HCT116 (cell line): ENCODE results near the gene CASK. TPM values are rescaled to one million over a fixed set of nuclear protein-coding genes. Genes with fewer than 3 reads are reported as not detected.

Experiments used
- ATAC-seq: fragments of 200-7000 bp; cut with Tn5 transposase; 2 replicates; pipeline ENCODE4 v1.9.1; 2020; ENCODE audit warnings: mild to moderate bottlenecking, moderate library complexity
- BruUV-seq: library from RNA; stranded (reverse); fragments of 400-500 nt; replicated peaks from 2 replicates; lab custom pipeline; 2021; lab: Mats Ljungman, UMichigan
- CTCF ChIA-PET: fragments of 300-600 bp; sonication (Branson Sonifier 250); formaldehyde crosslinking; loops from one replicate; lab custom pipeline; 2021; ENCODE audit warnings: antibody characterized with exemption; lab: Charles Lee
- POLR2A ChIA-PET: fragments of 300-600, 350-600 bp; sonication (Branson Sonifier 250); formaldehyde crosslinking; loops from one replicate; lab custom pipeline; 2021; ENCODE audit warnings: antibody characterized with exemption; lab: Charles Lee
- RAD21 ChIA-PET, 2 experiments: fragments of 300-600 bp; sonication (Branson Sonifier 250); formaldehyde crosslinking; loops; one replicate each; lab custom pipeline; 2023; ENCODE audit warnings: low total read pairs in 2 of 2; ENCODE audit not compliant: uncharacterized antibody in 2 of 2, unreplicated experiment in 2 of 2, low non-redundant PET in 1 of 2; lab: Charles Lee
- DNase-seq: peaks from one replicate; pipeline ENCODE4 v3.0.0-alpha.2; 2010; ENCODE audit warnings: low read depth, low spot score
- H2AFZ ChIP-seq: fragments of 200-600 bp; shearing (Covaris generic), sonication (generic); 2 replicates; pipeline ENCODE4 v1.6.1; 2017; ENCODE audit warnings: low read depth, mixed run types, mixed read lengths, antibody characterized with exemption, low read length; ENCODE audit not compliant: poor library complexity, severe bottlenecking
- H3K27ac ChIP-seq: 2 replicates; pipeline ENCODE4 v1.5.1; 2012; ENCODE audit warnings: low read depth, low read length
- H3K27me3 ChIP-seq: fragments of 200-600 bp; sonication (generic); 2 replicates; pipeline ENCODE4 v1.6.1; 2016; ENCODE audit warnings: mixed run types, low read length, mixed read lengths; ENCODE audit not compliant: insufficient read depth
- H3K36me3 ChIP-seq, 2 experiments: fragments of 200-500 bp in 1 of 2; fragments of 200-600 bp in 1 of 2; sonication (Bioruptor generic) in 1 of 2; sonication (generic) in 1 of 2; 2 replicates each; pipeline versions ENCODE4 v1.5.1 to v1.6.1; 2014 to 2016; ENCODE audit warnings: low read length in 2 of 2, inconsistent platforms in 1 of 2, mixed read lengths in 1 of 2, mixed run types in 1 of 2; ENCODE audit not compliant: insufficient read depth in 2 of 2, control insufficient read depth in 1 of 2
- H3K4me1 ChIP-seq, 2 experiments: fragments of 200-600 bp in 1 of 2; sonication (generic) in 1 of 2; 2 replicates each; pipeline versions ENCODE4 v1.5.1 to v1.6.1; 2012 to 2017; ENCODE audit warnings: low read length in 2 of 2, inconsistent platforms in 1 of 2, mild to moderate bottlenecking in 1 of 2, mixed read lengths in 1 of 2, mixed run types in 1 of 2, moderate library complexity in 1 of 2; ENCODE audit not compliant: insufficient read depth in 2 of 2, control insufficient read depth in 1 of 2
- H3K4me2 ChIP-seq: fragments of 200-600 bp; sonication (generic); 2 replicates; pipeline ENCODE4 v1.6.1; 2017; ENCODE audit warnings: mixed run types, low read length, mixed read lengths
- H3K4me3 ChIP-seq, 2 experiments: fragments of 200-600 bp in 1 of 2; sonication (generic) in 1 of 2; replicated peaks in 1 of 2; 2 replicates each; pipeline ENCODE4 v1.5.1; 2011 to 2016; ENCODE audit warnings: low read length in 2 of 2, control low read depth in 1 of 2, low read depth in 1 of 2, mild to moderate bottlenecking in 1 of 2, mixed read lengths in 1 of 2, mixed run types in 1 of 2
- H3K79me2 ChIP-seq: fragments of 200-600 bp; sonication (generic); 2 replicates; pipeline ENCODE4 v1.6.1; 2017; ENCODE audit warnings: mild to moderate bottlenecking, mixed run types, low read length, moderate library complexity, mixed read lengths; ENCODE audit not compliant: insufficient read depth
- H3K9ac ChIP-seq: fragments of 200-600 bp; sonication (generic); 2 replicates; pipeline ENCODE4 v1.6.1; 2016; ENCODE audit warnings: low read length, mixed read lengths
- H3K9me2 ChIP-seq: fragments of 200-600 bp; sonication (generic), shearing (Covaris generic); 2 replicates; pipeline ENCODE4 v1.6.1; 2017; ENCODE audit warnings: mixed run types, mild to moderate bottlenecking, moderate library complexity; ENCODE audit not compliant: insufficient read depth
- H3K9me3 ChIP-seq, 2 experiments: fragments of 200-500 bp in 1 of 2; fragments of 200-600 bp in 1 of 2; sonication (Bioruptor generic) in 1 of 2; sonication (generic) in 1 of 2; 2 replicates each; pipeline ENCODE4 v1.6.1; 2014 to 2017; ENCODE audit warnings: low read length in 2 of 2, mixed read lengths in 2 of 2, inconsistent platforms in 1 of 2, low read depth in 1 of 2, mild to moderate bottlenecking in 1 of 2, mixed run types in 1 of 2, moderate library complexity in 1 of 2; ENCODE audit not compliant: control insufficient read depth in 1 of 2, insufficient read depth in 1 of 2
- H4K20me1 ChIP-seq: fragments of 200-600 bp; sonication (generic), shearing (Covaris generic); 2 replicates; pipeline ENCODE4 v1.6.1; 2017; ENCODE audit warnings: mixed run types, mild to moderate bottlenecking, moderate library complexity; ENCODE audit not compliant: insufficient read depth
- ATF3 ChIP-seq: IDR thresholded peaks from 2 replicates; pipeline ENCODE4 v1.6.1; 2012
- CEBPB ChIP-seq: IDR thresholded peaks from 2 replicates; pipeline ENCODE4 v1.6.1; 2012; ENCODE audit warnings: low read depth
- CTCF ChIP-seq, 3 experiments: fragments of 200-600 bp in 1 of 3; sonication (generic) in 1 of 3; IDR thresholded peaks in 2 of 3; conservative IDR thresholded peaks in 1 of 3; 2 replicates each; pipeline ENCODE4 v1.5.1; 2012 to 2017; ENCODE audit warnings: low read depth in 2 of 3, low read length in 2 of 3, antibody characterized with exemption in 1 of 3, borderline replicate concordance in 1 of 3, control low read depth in 1 of 3, mild to moderate bottlenecking in 1 of 3, mixed read lengths in 1 of 3, mixed run types in 1 of 3, moderate library complexity in 1 of 3; ENCODE audit not compliant: insufficient read depth in 1 of 3
- EGR1 ChIP-seq: IDR thresholded peaks from 2 replicates; pipeline ENCODE4 v1.6.1; 2012; ENCODE audit warnings: low read depth
- EZH2 ChIP-seq: fragments of 200-600 bp; sonication (generic); IDR thresholded peaks from 2 replicates; pipeline ENCODE4 v1.6.1; 2017; ENCODE audit warnings: antibody characterized with exemption, mixed run types
- FOSL1 ChIP-seq: IDR thresholded peaks from 2 replicates; pipeline ENCODE4 v1.6.1; 2012; ENCODE audit warnings: low read depth
- POLR2A ChIP-seq: IDR thresholded peaks from 2 replicates; pipeline ENCODE4 v1.7.0; 2011; ENCODE audit warnings: borderline replicate concordance; ENCODE audit not compliant: insufficient read depth, insufficient read length; ENCODE audit errors: extremely low read depth
- POLR2AphosphoS5 ChIP-seq: IDR thresholded peaks from 2 replicates; pipeline ENCODE4 v1.6.1; 2011; ENCODE audit warnings: mild to moderate bottlenecking, low read depth, low read length, moderate library complexity
- SP1 ChIP-seq: IDR thresholded peaks from 2 replicates; pipeline ENCODE4 v1.6.1; 2012; ENCODE audit warnings: low read depth
- SRF ChIP-seq: IDR thresholded peaks from 2 replicates; pipeline ENCODE4 v1.6.1; 2012; ENCODE audit warnings: low read depth
- YY1 ChIP-seq: IDR thresholded peaks from 2 replicates; pipeline ENCODE4 v1.6.1; 2011; ENCODE audit warnings: low read length, low read depth, moderate library complexity, mild to moderate bottlenecking; ENCODE audit not compliant: insufficient replicate concordance; ENCODE audit errors: extremely low read depth
- ZBTB33 ChIP-seq: IDR thresholded peaks from 2 replicates; pipeline ENCODE4 v1.6.1; 2011; ENCODE audit warnings: mild to moderate bottlenecking, low read length, moderate library complexity; ENCODE audit not compliant: insufficient replicate concordance; ENCODE audit errors: extremely low read depth
- intact Hi-C: fragments of 100-400 bp; cut with micrococcal nuclease; formaldehyde crosslinking; loops from 2 replicates; pipeline ENCODE4 v1.10.0; 2022
- total RNA-seq: library from RNA; stranded (reverse); gene quantifications from one replicate; pipeline ENCODE4 v1.2.1, GENCODE V29; 2021; ENCODE audit not compliant: unreplicated experiment

CASK gene
- total RNA-seq, 1 experiment from 2014 or later: 39.0 TPM

GRCh38 chrX:41958861-41959260, 35.5 kb upstream of the CASK start:
- CTCF ChIA-PET: no interaction called here
- Histone ChIP-seq H3K27ac (no peak overlapping the region), H3K4me2 (no peak overlapping the region), H3K4me3 (no peak overlapping the region), H3K9me2 (no peaks in the 10 kb centered on the region), H3K36me3 (no peaks in the 10 kb centered on the region), H3K4me1 (no peaks in the 10 kb centered on the region), H3K79me2 (no peaks in the 10 kb centered on the region), H3K9me3 (no peaks in the 10 kb centered on the region), H3K27me3 (no peaks in the 10 kb centered on the region), H2AFZ (no peak overlapping the region), H3K9ac (no peak overlapping the region), H4K20me1 (no peaks in the 10 kb centered on the region)
- DNase-seq (no peak), ATAC-seq (no peak)
- POLR2A ChIA-PET: no interaction called here
- TF ChIP-seq ATF3: no peak
- TF ChIP-seq YY1: no peak
- no peak for TF ChIP-seq SRF
- no peak for TF ChIP-seq CEBPB
- no peak for TF ChIP-seq SP1
- TF ChIP-seq CTCF (IDR thresholded peaks at IDR 0.05 in 2 of 3, conservative IDR thresholded peaks at IDR 0.05 in 1 of 3; ENCODE audit: borderline replicate concordance in 1 of 3, insufficient read depth in 1 of 3, low read depth in 2 of 3, low read length in 2 of 3): no peak
- TF ChIP-seq EZH2: no peak
- TF ChIP-seq POLR2AphosphoS5: no peak
- no peak for TF ChIP-seq EGR1
- no peak for TF ChIP-seq FOSL1
- no peak for TF ChIP-seq POLR2A
- TF ChIP-seq ZBTB33: no peak
- RAD21 ChIA-PET: no interaction called here
- no TSS peak for BruUV-seq
- intact Hi-C loops: no loop called here
